ENCODE measurements around the gene TMED9.

The TMED9 gene

DNA sequence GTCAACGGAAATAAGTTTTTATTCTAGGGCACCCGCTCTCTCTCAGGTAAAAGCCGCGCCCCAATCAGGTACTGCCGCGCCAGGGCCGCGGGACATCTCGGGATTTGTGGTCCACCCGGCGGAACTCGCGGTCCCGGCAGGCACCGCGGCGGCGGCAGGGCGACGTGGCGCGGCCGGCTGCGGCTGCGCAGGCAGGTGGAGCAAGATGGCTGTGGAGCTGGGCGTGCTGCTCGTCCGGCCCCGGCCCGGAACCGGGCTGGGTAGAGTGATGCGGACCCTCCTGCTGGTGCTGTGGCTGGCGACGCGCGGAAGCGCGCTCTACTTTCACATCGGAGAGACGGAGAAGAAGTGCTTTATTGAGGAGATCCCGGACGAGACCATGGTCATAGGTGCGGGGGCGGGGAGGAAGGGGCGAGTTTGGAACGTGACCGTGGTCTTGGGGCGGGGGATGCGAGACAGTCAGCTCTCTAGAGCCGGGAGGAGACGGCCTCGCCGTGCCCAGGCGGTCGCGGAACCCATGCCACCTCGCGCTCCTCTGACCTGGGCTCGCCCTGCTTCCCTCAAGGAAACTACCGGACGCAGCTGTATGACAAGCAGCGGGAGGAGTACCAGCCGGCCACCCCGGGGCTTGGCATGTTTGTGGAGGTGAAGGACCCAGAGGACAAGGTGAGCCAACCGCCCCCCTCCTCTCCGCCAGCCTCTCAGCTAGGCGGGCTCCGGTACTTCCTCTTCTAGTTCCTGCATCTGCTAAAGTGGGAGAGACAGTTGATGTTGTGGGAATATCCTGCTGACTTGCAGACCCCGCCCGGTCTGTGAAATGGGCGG, at the start of gene TMED9:
TMED9 (plus strand) TSS at position 194 of the 825 bp plus-strand sequence; CDS start at position 206, 12 bp downstream.
- peak within 1 kb of the TSS; percentile 98 for H3K4me3 Mint-ChIP-seq
- peaks cover 24% of the 10 kb centered on the region for H3K36me3 Mint-ChIP-seq
- H3K9me3 Mint-ChIP-seq, result no peaks in the 10 kb centered on the region
- DNase-seq (ENCODE audit: low spot score in 2 of 2) (peak; percentile 77 to 84), ATAC-seq (ENCODE audit: low read depth) (peak; percentile 98)
- peaks cover 9% of the 10 kb centered on the region for H3K4me1 Mint-ChIP-seq
- H3K27ac Mint-ChIP-seq, result peak within 1 kb of the TSS; percentile 84
- peaks cover 1% of the 10 kb centered on the region for H3K27me3 Mint-ChIP-seq

DNA sequence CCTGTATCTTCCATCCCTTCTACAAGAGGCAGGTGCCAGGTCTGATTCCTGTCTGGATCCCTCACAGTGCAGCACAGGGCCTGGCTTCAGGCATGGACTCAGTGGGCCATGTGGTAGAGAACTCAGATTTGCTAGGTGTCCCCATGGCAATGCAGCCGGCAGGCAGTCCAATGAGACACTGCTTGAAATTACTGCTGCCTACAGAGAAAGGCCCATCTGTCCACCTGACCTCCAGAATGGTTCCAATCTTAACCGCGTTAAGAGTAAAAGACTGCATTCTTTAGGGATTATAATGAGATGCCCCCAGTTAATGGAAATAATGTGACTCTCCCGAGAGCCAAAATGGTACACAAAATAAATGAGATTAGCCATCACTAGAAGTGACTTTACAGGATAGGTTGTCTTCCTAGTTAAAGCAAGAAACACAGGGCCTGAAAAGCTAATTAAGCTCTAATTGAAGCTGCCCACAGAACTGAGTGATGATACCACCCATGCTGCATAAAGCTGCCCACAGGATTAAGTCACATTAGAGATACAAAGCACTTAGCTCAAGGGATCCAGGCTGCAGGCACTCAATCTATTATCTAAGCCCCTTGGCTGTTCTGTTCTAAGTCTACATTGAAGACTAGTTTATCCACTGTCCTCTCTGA, 49.1 kb upstream of the TMED9 start:
- no peaks in the 10 kb centered on the region for H3K9me3 Mint-ChIP-seq
- ATAC-seq (ENCODE audit: low read depth) (no peak), DNase-seq (ENCODE audit: low spot score in 2 of 2) (no peak)
- no peak overlapping the region for H3K27ac Mint-ChIP-seq
- peaks cover 10% of the 10 kb centered on the region for H3K4me1 Mint-ChIP-seq
- H3K27me3 Mint-ChIP-seq, result no peaks in the 10 kb centered on the region
- no peak overlapping the region for H3K4me3 Mint-ChIP-seq
- peaks cover 15% of the 10 kb centered on the region for H3K36me3 Mint-ChIP-seq

DNA sequence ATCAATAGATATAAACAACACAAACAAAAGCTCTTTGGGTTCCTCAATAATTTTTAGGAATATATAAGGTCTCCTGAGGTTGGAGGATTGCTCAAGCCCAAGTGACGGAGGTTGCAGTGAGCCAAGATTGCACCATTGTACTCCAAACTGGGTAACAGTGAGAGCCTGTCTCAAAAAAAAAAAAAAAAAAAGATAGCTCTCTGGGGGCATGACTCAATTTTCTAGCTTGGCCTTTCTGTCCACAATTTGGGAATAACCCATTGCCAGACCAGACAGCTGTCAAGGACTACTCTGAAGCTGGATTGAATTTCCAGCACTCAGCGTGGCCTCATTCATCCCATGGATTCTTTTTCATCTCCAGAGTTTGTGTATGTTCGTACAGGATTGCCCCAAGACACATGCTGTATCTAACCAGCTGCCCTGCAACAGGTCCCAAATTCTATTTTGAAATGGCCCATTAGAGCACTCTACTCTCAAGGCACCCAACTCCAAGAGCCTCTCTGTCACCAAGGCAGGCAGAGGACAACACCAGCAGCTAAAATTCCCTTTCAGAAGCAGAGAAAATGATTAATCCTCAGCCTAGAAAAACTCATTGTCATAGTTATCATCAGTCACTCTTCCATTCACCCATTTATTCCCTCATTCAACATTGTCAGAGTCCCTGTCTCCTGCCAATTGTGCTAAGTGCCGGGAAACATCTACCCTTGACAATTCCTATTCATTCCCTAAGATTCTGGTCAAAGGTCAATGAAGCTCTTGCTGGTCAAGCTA, 46.3 kb upstream of the TMED9 start:
- Mint-ChIP-seq H3K27me3 (no peaks in the 10 kb centered on the region), H3K9me3 (no peaks in the 10 kb centered on the region), H3K4me1 (peaks cover 18% of the 10 kb centered on the region), H3K36me3 (peaks cover 12% of the 10 kb centered on the region), H3K27ac (no peak overlapping the region), H3K4me3 (no peak overlapping the region)
- ATAC-seq (ENCODE audit: low read depth), result no peak
- no peak for DNase-seq (ENCODE audit: low spot score in 2 of 2)

DNA sequence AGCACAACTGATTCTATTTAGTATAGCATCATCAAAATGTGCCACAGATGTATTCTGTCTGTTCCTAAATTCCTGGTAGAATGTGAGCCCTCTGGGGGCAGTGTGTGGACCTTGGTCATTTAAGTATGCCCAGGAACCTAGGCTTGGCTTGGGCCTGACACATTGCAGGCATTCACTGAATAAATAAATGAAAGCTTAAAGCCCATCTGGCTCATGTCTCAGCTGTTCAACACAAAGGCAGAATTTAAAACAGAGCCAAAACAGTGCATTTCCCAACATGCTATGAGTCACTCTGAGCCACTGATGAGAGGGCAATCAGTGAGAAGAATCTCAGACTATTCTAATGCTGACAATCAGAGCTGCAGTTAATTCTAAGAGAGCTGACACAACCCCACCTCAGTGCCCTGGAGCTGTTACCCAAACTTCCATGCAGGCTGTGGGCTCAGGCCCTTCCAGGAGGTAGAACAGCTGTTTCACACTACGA, 45.7 kb upstream of the TMED9 start:
- H3K9me3 Mint-ChIP-seq, result no peaks in the 10 kb centered on the region

DNA sequence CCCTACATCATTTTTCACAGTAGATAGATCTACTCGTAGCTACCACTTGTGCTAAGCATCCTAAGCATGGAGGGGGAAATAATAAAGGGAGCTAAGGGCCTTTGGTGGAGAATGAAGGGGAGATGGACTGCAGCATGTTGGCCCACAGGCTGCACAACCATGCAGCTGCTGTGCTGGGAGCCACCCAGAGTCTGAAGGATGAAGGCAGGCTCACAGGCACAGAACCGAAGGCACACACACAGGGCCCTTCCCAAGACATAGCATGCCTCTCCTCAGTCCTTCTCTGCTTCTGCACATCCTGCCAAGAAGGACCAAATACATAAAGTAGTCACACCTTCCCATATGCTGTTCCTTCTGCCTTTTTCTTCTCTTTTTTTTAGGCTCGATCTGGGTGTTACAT, 44.3 kb upstream of the TMED9 start:
- H3K27ac Mint-ChIP-seq, result no peak overlapping the region
- H3K4me1 Mint-ChIP-seq, result peaks cover 21% of the 10 kb centered on the region

More for the DNA sequence above, 45.7 kb upstream of the TMED9 start:
- Mint-ChIP-seq H3K4me1 (peaks cover 14% of the 10 kb centered on the region), H3K4me3 (no peak overlapping the region), H3K36me3 (peaks cover 9% of the 10 kb centered on the region), H3K27ac (no peak overlapping the region), H3K27me3 (no peaks in the 10 kb centered on the region)
- no peak for DNase-seq (ENCODE audit: low spot score in 2 of 2)
- ATAC-seq (ENCODE audit: low read depth), result no peak

DNA sequence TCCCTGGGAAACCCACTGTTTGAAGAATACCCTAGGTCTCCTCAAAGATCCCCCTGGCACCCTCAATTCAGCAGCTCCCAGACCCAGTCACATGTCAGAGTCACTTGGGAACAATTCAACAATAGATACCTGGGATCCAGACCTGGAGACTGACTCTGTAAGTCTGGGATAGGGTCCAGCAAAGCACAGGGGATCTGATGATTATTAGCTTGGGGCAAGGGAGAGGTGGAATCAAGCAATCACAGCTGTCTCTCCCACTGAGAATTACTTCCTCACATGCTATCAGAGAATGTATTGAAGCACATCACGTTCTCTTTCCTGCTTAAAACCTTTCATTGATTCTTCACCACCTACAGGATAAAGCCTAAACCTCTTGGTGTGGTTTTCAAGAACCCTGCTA, 43.5 kb upstream of the TMED9 start:
- no peak for DNase-seq (ENCODE audit: low spot score in 2 of 2)
- no peak for ATAC-seq (ENCODE audit: low read depth)
- Mint-ChIP-seq H3K9me3 (no peaks in the 10 kb centered on the region), H3K36me3 (peaks cover 5% of the 10 kb centered on the region), H3K4me3 (no peak overlapping the region), H3K27ac (no peak overlapping the region), H3K4me1 (peaks cover 27% of the 10 kb centered on the region), H3K27me3 (no peaks in the 10 kb centered on the region)

More for the DNA sequence above, 44.3 kb upstream of the TMED9 start:
- Mint-ChIP-seq H3K4me3 (no peak overlapping the region), H3K27me3 (no peaks in the 10 kb centered on the region), H3K9me3 (no peaks in the 10 kb centered on the region), H3K36me3 (peaks cover 5% of the 10 kb centered on the region)
- ATAC-seq (ENCODE audit: low read depth), result no peak
- no peak for DNase-seq (ENCODE audit: low spot score in 2 of 2)

DNA sequence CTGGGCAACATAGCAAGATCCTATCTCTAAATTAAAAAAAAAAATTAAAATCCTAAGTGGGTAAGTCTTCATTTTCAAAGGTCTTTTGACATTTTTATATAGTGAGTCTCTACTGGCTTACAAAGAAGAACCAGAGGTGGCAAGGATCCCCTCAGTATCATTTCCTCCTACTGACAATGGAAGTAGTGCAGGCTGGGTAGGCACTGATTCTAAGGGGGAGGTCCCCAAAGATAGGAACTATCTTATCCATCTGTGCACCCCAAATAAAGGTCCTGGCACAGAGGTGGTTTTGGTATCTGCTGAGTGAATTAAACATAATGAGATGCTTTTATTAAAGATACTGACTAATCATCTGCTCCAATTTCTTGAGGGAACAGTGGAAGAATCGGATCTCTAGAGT, 41.9 kb upstream of the TMED9 start:
- ATAC-seq (ENCODE audit: low read depth) (peak; percentile 18), DNase-seq (ENCODE audit: low spot score in 2 of 2) (no peak)
- Mint-ChIP-seq H3K27me3 (no peaks in the 10 kb centered on the region), H3K4me3 (no peak overlapping the region), H3K36me3 (peaks cover 5% of the 10 kb centered on the region), H3K27ac (no peak overlapping the region), H3K4me1 (peaks cover 32% of the 10 kb centered on the region), H3K9me3 (no peaks in the 10 kb centered on the region)

DNA sequence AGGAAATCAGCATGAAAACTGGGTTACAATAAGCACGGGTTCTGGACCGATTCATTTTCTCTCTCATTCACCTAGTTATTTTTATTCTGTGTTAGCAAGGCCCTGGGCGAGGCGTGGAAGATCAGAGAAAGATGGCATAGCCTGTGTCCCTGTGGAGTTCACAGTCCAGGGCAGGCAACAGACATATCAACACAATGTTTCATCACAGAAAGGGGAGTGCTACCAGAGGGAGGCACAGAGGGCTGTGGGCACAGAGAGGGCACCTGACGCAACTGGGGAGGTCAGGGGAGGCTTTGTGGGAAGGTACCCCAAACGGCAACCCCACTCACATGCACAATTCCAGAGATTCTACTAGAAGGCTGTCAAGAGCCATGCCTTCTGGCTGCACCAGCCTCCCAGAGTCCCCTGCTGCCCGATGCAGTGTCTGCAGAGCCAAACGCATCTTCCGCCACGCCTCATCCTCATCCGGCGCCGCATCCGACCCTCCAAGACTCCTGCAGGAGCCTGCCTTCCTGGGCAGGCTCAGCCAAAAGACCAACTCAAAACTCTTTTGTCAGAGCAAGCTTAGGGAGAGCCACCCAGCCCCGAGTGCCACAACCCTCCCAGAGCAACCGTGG, 39.1 kb upstream of the TMED9 start:
- no peaks in the 10 kb centered on the region for H3K9me3 Mint-ChIP-seq
- no peak for DNase-seq (ENCODE audit: low spot score in 2 of 2)

DNA sequence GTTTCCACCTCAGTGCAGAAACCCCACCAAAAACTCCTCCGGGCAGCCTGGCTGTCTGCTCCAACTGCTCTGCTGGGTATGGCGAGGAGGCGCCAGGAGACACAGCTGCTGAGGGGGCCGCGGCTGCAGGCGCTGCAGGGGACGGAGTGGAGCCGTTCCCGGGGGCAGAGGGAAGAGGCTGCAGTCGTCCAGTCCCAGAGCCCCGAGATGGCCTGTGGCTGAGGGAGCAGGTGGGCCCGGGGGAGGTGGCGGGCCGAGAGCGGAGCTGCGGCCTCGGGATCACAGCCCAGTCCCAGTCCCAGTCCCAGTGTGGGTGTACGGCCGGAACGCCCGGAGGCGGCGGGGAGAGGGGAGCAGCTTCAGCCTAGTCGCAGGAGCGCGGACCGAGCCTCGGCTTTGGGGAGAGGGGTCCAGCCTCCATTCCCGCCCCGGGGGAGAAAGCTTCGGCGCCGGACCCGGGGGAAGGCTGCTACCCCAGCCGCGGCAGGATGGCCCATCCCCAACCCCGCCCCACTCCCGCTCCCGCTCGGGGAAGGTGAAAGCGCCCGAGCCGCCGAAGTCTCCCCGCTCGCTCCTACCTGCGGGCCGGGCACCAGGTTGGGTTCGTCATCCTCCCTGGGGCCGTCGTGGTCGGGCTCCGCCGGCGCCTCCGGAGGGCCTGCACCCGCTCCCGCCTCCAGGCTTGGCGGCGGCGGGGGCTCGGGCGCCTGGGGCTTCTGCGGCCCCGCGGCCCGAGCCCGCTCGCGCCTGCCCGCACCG, 38.2 kb upstream of the TMED9 start:
- H3K4me3 Mint-ChIP-seq, result peak overlapping the region; percentile 31
- peaks cover 3% of the 10 kb centered on the region for H3K36me3 Mint-ChIP-seq
- no peaks in the 10 kb centered on the region for H3K27me3 Mint-ChIP-seq
- ATAC-seq (ENCODE audit: low read depth) (no peak), DNase-seq (ENCODE audit: low spot score in 2 of 2) (peak in 1 of 2 donors; percentile 51)
- peaks cover 22% of the 10 kb centered on the region for H3K4me1 Mint-ChIP-seq
- H3K9me3 Mint-ChIP-seq, result no peaks in the 10 kb centered on the region
- peak overlapping the region; percentile 80 for H3K27ac Mint-ChIP-seq

More for the DNA sequence above, 39.1 kb upstream of the TMED9 start:
- Mint-ChIP-seq H3K36me3 (peaks cover 3% of the 10 kb centered on the region), H3K4me3 (peak overlapping the region; percentile 31), H3K27ac (peak overlapping the region; percentile 70), H3K4me1 (peaks cover 26% of the 10 kb centered on the region), H3K27me3 (no peaks in the 10 kb centered on the region)
- no peak for ATAC-seq (ENCODE audit: low read depth)

DNA sequence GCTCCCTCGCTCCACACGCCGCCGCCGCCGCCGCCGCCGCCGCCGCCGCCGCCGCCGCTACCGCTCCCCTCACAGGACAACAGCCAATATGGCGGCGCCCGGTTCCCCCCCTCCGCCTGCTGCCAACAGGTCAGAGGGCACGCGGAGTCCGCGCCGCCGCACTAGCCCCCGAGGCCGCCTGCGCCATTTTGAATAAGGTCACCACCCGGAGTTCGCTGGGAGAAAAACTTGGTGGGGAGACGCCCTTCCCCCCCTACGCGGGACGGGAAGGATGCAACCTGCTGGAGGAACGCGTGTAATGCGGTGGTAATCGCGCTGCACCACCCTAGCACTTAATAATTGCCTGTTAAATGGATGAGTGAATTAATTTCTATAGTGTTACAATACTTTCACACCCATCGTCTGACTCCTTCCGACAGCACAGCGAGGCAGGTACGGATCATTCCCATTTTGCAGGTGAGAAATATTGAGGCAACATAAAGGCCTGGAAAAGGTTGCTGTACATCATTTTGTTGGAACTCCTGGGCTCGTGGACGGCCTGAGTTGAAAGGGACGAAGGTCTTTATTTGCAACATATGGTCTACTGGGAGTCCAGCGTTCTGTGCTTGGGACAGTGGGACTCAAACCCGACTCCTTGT, 37.4 kb upstream of the TMED9 start, which contains the start of gene FAM193B:
FAM193B (minus strand) TSS at position 90 of the 638 bp plus-strand sequence. CDS start 105 bp downstream, outside the sequence.
- Mint-ChIP-seq H3K27ac (peak within 1 kb of the TSS; percentile 80), H3K36me3 (peaks cover 3% of the 10 kb centered on the region), H3K27me3 (no peaks in the 10 kb centered on the region), H3K4me3 (peak within 1 kb of the TSS; percentile 83), H3K9me3 (no peaks in the 10 kb centered on the region), H3K4me1 (peaks cover 21% of the 10 kb centered on the region)
- peak; percentile 97 for ATAC-seq (ENCODE audit: low read depth)
- peak; percentile 91 to 96 for DNase-seq (ENCODE audit: low spot score in 2 of 2)

DNA sequence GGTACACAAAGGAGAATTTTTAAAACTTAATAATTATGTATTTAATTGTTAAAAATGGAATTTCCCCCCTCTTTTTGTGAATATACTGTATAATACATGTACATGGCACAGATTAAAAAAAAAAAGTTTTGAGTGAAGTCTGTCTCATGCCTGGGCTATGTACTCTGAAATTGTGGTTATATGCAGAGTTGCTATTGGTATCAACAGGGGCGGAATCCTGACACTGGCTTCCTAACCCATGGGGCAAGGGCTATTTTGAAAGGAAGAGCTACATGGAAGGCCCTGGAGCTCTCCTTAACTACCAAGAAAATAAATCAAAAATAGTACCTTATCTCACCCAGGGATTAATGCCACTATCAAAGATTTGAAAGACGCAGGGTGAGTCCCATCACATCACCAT, 36.8 kb upstream of the TMED9 start:
- no peaks in the 10 kb centered on the region for H3K9me3 Mint-ChIP-seq
- DNase-seq (ENCODE audit: low spot score in 2 of 2) (no peak), ATAC-seq (ENCODE audit: low read depth) (no peak)
- peaks cover 3% of the 10 kb centered on the region for H3K36me3 Mint-ChIP-seq
- no peaks in the 10 kb centered on the region for H3K27me3 Mint-ChIP-seq
- peak overlapping the region; percentile 80 for H3K27ac Mint-ChIP-seq
- H3K4me1 Mint-ChIP-seq, result peaks cover 19% of the 10 kb centered on the region
- no peak overlapping the region for H3K4me3 Mint-ChIP-seq

DNA sequence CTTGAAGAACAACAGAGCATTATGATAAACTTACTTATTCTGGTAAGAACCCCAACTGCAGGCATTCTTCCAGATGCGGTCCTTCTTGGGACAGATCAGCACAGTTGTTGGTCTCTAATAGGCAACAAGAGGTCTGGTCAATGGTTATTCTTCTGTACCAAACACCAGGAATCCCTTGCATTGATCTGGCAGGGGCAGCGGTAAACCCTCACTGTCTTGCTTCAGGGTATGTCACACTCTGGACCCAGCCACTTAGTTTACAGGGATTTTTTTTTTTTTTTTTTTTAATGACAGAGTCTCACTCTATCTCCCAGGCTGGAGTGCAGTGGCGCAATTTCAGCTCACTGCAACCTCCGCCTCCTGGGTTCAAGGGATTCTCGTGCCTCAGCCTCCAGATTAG, 36.3 kb upstream of the TMED9 start:
- Mint-ChIP-seq H3K27ac (no peak overlapping the region), H3K36me3 (peaks cover 3% of the 10 kb centered on the region), H3K4me3 (no peak overlapping the region), H3K27me3 (no peaks in the 10 kb centered on the region), H3K9me3 (no peaks in the 10 kb centered on the region), H3K4me1 (peaks cover 18% of the 10 kb centered on the region)
- no peak for ATAC-seq (ENCODE audit: low read depth)
- DNase-seq (ENCODE audit: low spot score in 2 of 2), result no peak
